ENCODE results near the gene MIAT. TPM values are rescaled to one million over a fixed set of nuclear protein-coding genes. Genes with fewer than 3 reads are reported as not detected.

The MIAT gene
- total and polyA plus RNA-seq, 2 of the 4 experiments (the other 2 are of a cell fraction), result 0.54 to 0.65 TPM

DNA sequence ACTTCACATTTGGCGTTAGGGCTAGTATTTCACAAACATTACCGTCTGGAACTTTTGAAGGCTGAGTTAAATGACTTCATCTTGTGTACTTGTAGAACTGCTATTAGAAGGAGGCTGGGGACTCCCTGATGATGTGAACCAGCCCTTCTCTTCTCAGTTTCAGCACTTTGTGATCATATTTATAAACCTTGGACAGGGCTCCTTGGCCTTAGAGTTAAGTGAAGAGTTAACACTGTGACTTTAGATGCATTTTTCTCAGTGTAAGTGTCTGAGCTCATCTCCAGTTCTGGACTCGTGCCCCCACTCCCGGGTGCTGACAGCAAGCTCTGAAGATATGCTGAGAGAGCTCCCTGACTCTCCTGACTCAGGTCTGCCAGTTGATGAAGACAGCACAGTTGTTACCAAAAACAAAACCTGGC, 8.4 kb downstream of the MIAT start:
- Histone ChIP-seq H4K5ac (ENCODE audit: low read depth, low read length) (no peak overlapping the region), H2BK20ac (ENCODE audit: low read depth, low read length) (no peak overlapping the region), H3K56ac (ENCODE audit: extremely low read depth, insufficient read depth, low read length) (no peak overlapping the region), H3K9me3 (ENCODE audit: control insufficient read depth, insufficient read depth, low read length) (no peaks in the 10 kb centered on the region), H3K4me3 (ENCODE audit: insufficient read depth, low read depth, low read length) (no peak overlapping the region), H3K36me3 (ENCODE audit: control insufficient read depth, insufficient read depth, low read length) (no peaks in the 10 kb centered on the region), H3K27me3 (ENCODE audit: control insufficient read depth, insufficient read depth, low read length) (peaks cover 2% of the 10 kb centered on the region; the same call in 1 of the 2 replicates), H2BK120ac (ENCODE audit: low read depth, low read length) (no peak overlapping the region), H3K27ac (ENCODE audit: insufficient read depth, low read length) (no peak overlapping the region), H4K8ac (ENCODE audit: low read depth in 2 of 2, low read length in 2 of 2) (peak overlapping the region in 1 of 2 experiments; percentile 37; a peak in 2 of 4 replicates), H3K23ac (ENCODE audit: low read depth, low read length) (no peak overlapping the region), H2AK5ac (ENCODE audit: low read depth, low read length) (no peak overlapping the region), H3K9me1 (ENCODE audit: insufficient read depth, low read length) (no peaks in the 10 kb centered on the region; the same call in 1 of the 2 replicates), H2AFZ (replicated peaks; ENCODE audit: low read length, poor library complexity) (peak overlapping the region; percentile 5), H4K20me1 (ENCODE audit: insufficient read depth, low read length) (no peaks in the 10 kb centered on the region), H3K14ac (replicated peaks; ENCODE audit: low read depth, low read length) (no peak overlapping the region), H2BK5ac (ENCODE audit: low read depth, low read length, poor library complexity, severe bottlenecking) (no peak overlapping the region), H3K18ac (ENCODE audit: low read depth, low read length) (no peak overlapping the region), H3K9ac (ENCODE audit: low read depth, low read length) (no peak overlapping the region; the same call in 1 of the 2 replicates), H2BK15ac (ENCODE audit: low read depth, low read length) (no peak overlapping the region), H3K4me1 (ENCODE audit: control insufficient read depth, insufficient read depth, low read length) (peaks cover 7% of the 10 kb centered on the region), H3K79me1 (ENCODE audit: low read depth in 1 of 2, low read length in 2 of 2) (no peaks in the 10 kb centered on the region), H3K4me2 (ENCODE audit: low read depth, low read length) (peak overlapping the region; percentile 24; the same call in 1 of the 2 replicates), H4K91ac (ENCODE audit: insufficient read depth, low read depth, low read length) (no peak overlapping the region), H3K4ac (ENCODE audit: low read depth, low read length) (no peak overlapping the region), H2AK9ac (replicated peaks; ENCODE audit: low read depth, low read length, poor library complexity) (no peak overlapping the region)
- intact Hi-C loops (cut with micrococcal nuclease), result loop anchor here (1.0 to 5.0 kb wide), 2 partner anchors 269 to 302 kb away; no protein-coding TSS in a partner anchor
- TF ChIP-seq SMC3 (IDR thresholded peaks at IDR 0.05; ENCODE audit: low read depth, low read length) (no peak), MAZ (IDR thresholded peaks at IDR 0.05; ENCODE audit: borderline replicate concordance, low read depth, low read length) (0 out of 2 replicates have a peak, but pooled peaks have one; percentile 12), MAFK (IDR thresholded peaks at IDR 0.05; ENCODE audit: low read depth, low read length) (peak; percentile 30; the same call in 1 of the 2 replicates), RAD21 (IDR thresholded peaks at IDR 0.05; ENCODE audit: low read length) (0 out of 2 replicates have a peak, but pooled peaks have one; percentile 9), BHLHE40 (IDR thresholded peaks at IDR 0.05; ENCODE audit: low read depth, low read length) (peak; percentile 31; the same call in 1 of the 2 replicates)
- TF ChIP-seq, protein P1, sequence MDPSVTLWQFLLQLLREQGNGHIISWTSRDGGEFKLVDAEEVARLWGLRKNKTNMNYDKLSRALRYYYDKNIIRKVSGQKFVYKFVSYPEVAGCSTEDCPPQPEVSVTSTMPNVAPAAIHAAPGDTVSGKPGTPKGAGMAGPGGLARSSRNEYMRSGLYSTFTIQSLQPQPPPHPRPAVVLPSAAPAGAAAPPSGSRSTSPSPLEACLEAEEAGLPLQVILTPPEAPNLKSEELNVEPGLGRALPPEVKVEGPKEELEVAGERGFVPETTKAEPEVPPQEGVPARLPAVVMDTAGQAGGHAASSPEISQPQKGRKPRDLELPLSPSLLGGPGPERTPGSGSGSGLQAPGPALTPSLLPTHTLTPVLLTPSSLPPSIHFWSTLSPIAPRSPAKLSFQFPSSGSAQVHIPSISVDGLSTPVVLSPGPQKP (IDR thresholded peaks at IDR 0.05; ENCODE audit: borderline replicate concordance, low read depth, low read length), result no peak
- dilution Hi-C loops (cut with HindIII; ENCODE audit: low sequenced_read_pairs, unreplicated experiment), result no loop called here
- POLR2A ChIA-PET (ENCODE audit: unreplicated experiment), result no interaction called here
- peak; percentile 71 for ATAC-seq (ENCODE audit: low read depth)
- peak; percentile 75 for DNase-seq
- CTCF ChIA-PET, result interaction anchor here (0.6 to 1.4 kb wide), 6 partner anchors 9 to 263 kb away, joined by 3 read pairs; no protein-coding TSS in a partner anchor
- no TSS peak for BruUV-seq (replicated peaks)
- in situ Hi-C loops (cut with MboI; ENCODE audit: low sequenced_read_pairs), result no loop called here
- 20% methylated on average over 1 of the region's 4 CpGs; no CpG with 5 or more reads in 1 of the 2 experiments for WGBS, 2 experiments (ENCODE audit: extremely low coverage in 2 of 2, insufficient read length in 1 of 2)

All from IMR-90 (cell line).